GM13976 (cell line): Measurements from ENCODE around the gene CNTFR.
A peak's percentile ranks its signal among the peaks of the same experiment; 100 is the strongest.
"Not testable (repeated sequence)": the region's sequence is repeated elsewhere in the genome, so short reads cannot be mapped to it uniquely, and the experiment has no call there.

Source experiments
- DNase-seq: peaks from one replicate; pipeline ENCODE4 v3.0.0; 2012; ENCODE audit warnings: low spot score
- in situ Hi-C: fragments of 300-500 bp; cut with MboI; formaldehyde crosslinking; loops from one replicate; pipeline ENCODE4 v1.12.0; 2022; ENCODE audit warnings: low sequenced_read_pairs, mixed read lengths, inconsistent platforms; ENCODE audit not compliant: unreplicated experiment
- TF ChIP-seq, protein P1 (sequence below): IDR thresholded peaks from 2 replicates; pipeline ENCODE4 v1.5.1; 2012; ENCODE audit warnings: borderline replicate concordance, mild to moderate bottlenecking; ENCODE audit not compliant: insufficient read depth; ENCODE audit errors: extremely low read depth, missing control alignments, control extremely low read depth

The CNTFR gene

GRCh38 chr9:34536685-34537084, 52.8 kb downstream of the CNTFR start:
- DNase-seq, result no peak
- TF ChIP-seq, protein P1, sequence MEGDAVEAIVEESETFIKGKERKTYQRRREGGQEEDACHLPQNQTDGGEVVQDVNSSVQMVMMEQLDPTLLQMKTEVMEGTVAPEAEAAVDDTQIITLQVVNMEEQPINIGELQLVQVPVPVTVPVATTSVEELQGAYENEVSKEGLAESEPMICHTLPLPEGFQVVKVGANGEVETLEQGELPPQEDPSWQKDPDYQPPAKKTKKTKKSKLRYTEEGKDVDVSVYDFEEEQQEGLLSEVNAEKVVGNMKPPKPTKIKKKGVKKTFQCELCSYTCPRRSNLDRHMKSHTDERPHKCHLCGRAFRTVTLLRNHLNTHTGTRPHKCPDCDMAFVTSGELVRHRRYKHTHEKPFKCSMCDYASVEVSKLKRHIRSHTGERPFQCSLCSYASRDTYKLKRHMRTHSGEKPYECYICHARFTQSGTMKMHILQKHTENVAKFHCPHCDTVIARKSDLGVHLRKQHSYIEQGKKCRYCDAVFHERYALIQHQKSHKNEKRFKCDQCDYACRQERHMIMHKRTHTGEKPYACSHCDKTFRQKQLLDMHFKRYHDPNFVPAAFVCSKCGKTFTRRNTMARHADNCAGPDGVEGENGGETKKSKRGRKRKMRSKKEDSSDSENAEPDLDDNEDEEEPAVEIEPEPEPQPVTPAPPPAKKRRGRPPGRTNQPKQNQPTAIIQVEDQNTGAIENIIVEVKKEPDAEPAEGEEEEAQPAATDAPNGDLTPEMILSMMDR, result no peak
- in situ Hi-C loops, result no loop called here

DNA sequence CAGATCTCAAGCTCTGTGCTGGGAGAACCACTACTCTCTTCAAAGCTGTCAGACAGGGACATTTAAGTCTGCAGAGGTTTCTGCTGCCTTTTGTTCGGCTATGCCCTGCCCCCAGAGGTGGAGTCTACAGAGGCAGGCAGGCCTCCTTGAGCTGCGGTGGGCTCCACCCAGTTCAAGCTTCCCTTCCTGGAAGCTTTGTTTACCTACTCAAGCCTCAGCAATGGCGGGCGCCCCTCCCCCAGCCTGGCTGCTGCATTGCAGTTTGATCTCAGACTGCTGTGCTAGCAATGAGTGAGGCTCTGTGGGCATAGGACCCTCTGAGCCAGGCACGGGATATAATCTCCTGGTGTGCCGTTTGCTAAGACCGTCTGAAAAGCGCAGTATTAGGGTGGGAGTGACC, 57.5 kb downstream of the CNTFR start:
- DNase-seq, in situ Hi-C loops: not testable (repeated sequence)

- TF ChIP-seq, protein P1, result no peak
- no peak for DNase-seq
- in situ Hi-C loops, result no loop called here
Observed at GRCh38 chr9:34526026-34526425, 63.5 kb downstream of the CNTFR start.

- TF ChIP-seq, protein P1, result no peak
- DNase-seq, result no peak
- in situ Hi-C loops, result no loop called here
Observed at GRCh38 chr9:34524349-34524748, 65.2 kb downstream of the CNTFR start.

DNA sequence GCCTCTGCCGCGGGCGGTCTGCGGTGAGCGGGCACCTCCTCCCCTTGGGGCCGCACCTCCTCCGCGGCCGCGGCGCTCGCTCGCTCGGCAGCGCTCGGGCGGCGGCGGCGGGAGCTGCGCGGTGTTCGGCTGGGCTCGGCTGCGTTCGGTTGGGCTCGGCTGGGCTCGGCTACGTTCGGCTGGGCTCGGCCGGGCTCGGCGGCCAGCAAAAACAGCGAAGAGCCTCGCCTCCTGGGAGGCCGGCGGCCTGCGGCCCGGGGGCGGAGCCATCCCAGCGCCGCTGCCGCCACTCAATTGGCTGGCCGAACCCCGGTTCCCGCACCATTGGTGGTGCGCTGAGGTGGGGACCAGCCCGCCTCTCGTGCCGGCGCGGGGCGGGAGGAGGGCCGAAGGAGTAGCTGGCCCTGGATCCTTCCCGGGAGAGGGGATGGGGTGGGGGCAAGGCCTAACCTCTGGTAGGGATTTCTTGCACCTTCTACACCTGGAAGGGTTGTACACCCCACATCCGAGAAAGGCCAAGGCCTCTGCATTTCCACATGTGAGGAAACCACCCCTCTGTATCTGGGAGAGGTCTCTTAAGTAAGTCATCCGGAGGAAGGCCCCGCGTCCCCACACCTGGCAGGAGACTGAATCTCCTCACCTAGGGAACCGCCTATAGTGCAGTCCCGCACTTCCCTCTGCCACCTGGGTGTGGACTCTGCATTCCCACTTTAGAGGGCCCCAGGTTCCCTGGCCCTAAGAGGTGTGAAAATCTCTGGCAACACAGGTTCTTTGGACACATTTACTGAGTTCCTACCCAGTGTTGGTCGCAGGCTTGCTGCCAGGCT, 66.3 kb downstream of the CNTFR start, which contains the start of gene ENHO:
ENHO (minus strand) TSS at position 20 of the 827 bp plus-strand sequence. CDS start 1,295 bp downstream, outside the sequence.
- in situ Hi-C loops, result no loop called here
- peak; percentile 96 for DNase-seq
- TF ChIP-seq, protein P1, result no peak

DNA sequence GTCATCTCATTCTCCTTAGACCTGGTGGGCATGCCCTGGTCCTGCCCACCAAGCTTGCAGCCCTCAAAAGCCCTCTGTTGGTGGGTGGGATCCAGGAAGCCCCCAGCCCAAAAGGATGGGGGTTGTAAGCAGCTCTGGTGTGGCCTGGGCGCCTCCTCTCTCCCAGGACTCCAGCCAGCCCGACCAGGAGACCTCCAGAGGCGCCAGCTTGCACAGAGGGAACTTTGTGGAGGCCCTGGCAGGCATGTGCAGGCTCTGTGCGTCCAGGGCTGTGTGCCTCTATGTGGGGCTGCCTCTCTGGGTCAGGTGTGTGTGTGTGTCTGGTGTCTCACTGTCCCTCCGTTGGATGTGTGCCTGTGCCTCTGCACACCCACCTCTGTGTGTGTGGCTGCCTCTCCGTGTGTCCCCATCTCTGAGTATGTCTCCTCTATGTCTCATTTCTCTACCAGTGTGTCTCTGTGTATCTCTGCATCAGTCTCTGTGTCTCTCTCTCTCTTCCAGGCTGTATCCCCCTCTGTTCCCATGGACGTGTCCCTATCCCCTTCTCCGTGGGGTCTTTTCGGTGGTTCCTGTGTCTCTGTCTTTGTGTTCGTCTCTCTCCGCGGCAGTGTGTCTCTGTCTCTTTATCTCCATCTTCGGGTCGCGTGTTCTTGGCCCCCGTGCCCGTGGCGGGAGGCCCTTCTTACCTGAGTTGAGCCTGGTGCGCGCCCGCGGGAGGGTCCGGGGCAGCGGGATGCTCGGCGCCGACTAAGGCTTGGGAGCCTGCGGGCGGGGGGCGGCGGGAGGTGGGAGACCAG, 67.2 kb downstream of the CNTFR start:
- no peak for DNase-seq
- in situ Hi-C loops, result no loop called here

More for the DNA sequence above, 67.2 kb downstream of the CNTFR start:
- TF ChIP-seq, protein P1, result no peak
